Measurements from ENCODE around the gene TEKT2.

Gene TEKT2

DNA sequence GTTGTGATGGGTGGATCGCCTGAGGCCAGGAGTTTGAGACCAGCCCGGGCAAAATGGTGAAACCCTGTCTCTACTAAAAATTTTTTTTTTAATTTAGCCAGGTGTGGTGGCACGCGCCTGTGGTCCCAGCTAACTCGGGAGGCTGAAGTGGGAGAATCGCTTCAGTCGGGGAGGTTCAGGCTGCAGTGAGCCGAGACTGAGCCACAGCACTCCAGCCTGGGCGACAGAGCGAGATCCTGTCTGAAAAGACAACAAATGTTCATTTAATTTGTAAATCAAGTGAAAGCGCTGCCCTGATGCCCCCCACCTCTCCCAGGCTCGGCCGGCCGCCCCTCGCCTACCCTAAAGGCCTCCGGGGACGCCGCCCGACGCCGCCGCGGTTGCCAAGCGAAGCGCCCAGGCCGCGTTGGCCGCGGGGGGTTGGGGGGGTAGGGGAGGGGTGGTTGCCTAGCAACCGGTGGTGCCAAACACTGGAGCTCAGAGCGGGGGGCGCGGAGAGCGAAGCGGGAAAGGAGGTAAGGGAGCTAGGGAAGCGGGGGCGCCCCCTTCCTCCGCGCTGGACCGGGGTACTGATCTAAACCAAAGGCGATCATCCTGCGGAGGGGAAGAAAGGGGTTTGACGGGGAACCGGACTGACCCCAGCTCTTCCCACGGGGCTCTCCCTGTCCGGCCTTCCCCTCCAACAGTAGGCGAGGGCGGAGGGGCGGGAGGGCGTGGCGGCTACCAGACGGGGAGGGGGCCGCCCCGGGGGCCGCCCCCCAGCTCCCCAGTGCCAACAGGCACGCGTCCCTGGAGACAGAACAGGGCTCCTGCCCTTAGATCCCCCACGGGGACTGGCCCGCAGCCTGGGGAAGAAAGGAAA is at the start of gene TEKT2:
TEKT2 (plus strand) TSS at position 460 of the 862 bp plus-strand sequence. CDS start 828 bp downstream, outside the sequence.
- no peak within 1 kb of the TSS for H3K4me3 ChIP-seq (ENCODE audit: low read length, poor library complexity, severe bottlenecking)
- no peaks in the 10 kb centered on the region for H3K9me2 ChIP-seq (replicated peaks; ENCODE audit: low read depth, low read length)
- no peak within 1 kb of the TSS for H3K9ac ChIP-seq (ENCODE audit: low read depth, low read length, poor library complexity, severe bottlenecking)
- H3K79me2 ChIP-seq (ENCODE audit: insufficient read depth, low read length) = peaks cover 1% of the 10 kb centered on the region; the same call in 1 of the 2 replicates
- TF ChIP-seq CTCF (conservative IDR thresholded peaks at IDR 0.05; ENCODE audit: low read length) (no peak), EZH2phosphoT487 (IDR thresholded peaks at IDR 0.05; ENCODE audit: borderline replicate concordance) (no peak)
- H3K36me3 ChIP-seq (ENCODE audit: insufficient read depth, low read length) = no peaks in the 10 kb centered on the region
- H3K4me2 ChIP-seq (ENCODE audit: low read depth, low read length, poor library complexity, severe bottlenecking) = no peak within 1 kb of the TSS
- no peaks in the 10 kb centered on the region for H3K27me3 ChIP-seq (ENCODE audit: insufficient read depth, low read length, poor library complexity, severe bottlenecking)
- H3K4me1 ChIP-seq (ENCODE audit: insufficient read depth, low read length, poor library complexity, severe bottlenecking) = peaks cover 4% of the 10 kb centered on the region
- no peaks in the 10 kb centered on the region for H4K20me1 ChIP-seq (ENCODE audit: insufficient read depth, low read length, poor library complexity, severe bottlenecking)
- H2AFZ ChIP-seq (ENCODE audit: low read length) = no peak within 1 kb of the TSS
- no peaks in the 10 kb centered on the region for H3K9me3 ChIP-seq (ENCODE audit: insufficient read depth, low read depth, low read length)
- no peaks in the 10 kb centered on the region for H3F3A ChIP-seq (ENCODE audit: low read depth)

GRCh38 chr1:36034692-36035091 is 49.2 kb upstream of the TEKT2 start:
- H3F3A ChIP-seq (ENCODE audit: low read depth) = no peaks in the 10 kb centered on the region
- TF ChIP-seq EZH2phosphoT487 (IDR thresholded peaks at IDR 0.05; ENCODE audit: borderline replicate concordance) (no peak), CTCF (conservative IDR thresholded peaks at IDR 0.05; ENCODE audit: low read length) (no peak)
- H2AFZ ChIP-seq (ENCODE audit: low read length) = no peak overlapping the region
- H3K4me3 ChIP-seq (ENCODE audit: low read length, poor library complexity, severe bottlenecking) = no peak overlapping the region
- no peak overlapping the region for H3K9ac ChIP-seq (ENCODE audit: low read depth, low read length, poor library complexity, severe bottlenecking)
- no peaks in the 10 kb centered on the region for H3K9me2 ChIP-seq (replicated peaks; ENCODE audit: low read depth, low read length)
- H3K4me1 ChIP-seq (ENCODE audit: insufficient read depth, low read length, poor library complexity, severe bottlenecking) = no peaks in the 10 kb centered on the region
- H3K79me2 ChIP-seq (ENCODE audit: insufficient read depth, low read length) = no peaks in the 10 kb centered on the region
- no peak overlapping the region for H3K4me2 ChIP-seq (ENCODE audit: low read depth, low read length, poor library complexity, severe bottlenecking)
- no peaks in the 10 kb centered on the region for H4K20me1 ChIP-seq (ENCODE audit: insufficient read depth, low read length, poor library complexity, severe bottlenecking)
- H3K36me3 ChIP-seq (ENCODE audit: insufficient read depth, low read length) = peaks cover 27% of the 10 kb centered on the region
- H3K27me3 ChIP-seq (ENCODE audit: insufficient read depth, low read length, poor library complexity, severe bottlenecking) = no peaks in the 10 kb centered on the region
- H3K9me3 ChIP-seq (ENCODE audit: insufficient read depth, low read depth, low read length) = no peaks in the 10 kb centered on the region

DNA sequence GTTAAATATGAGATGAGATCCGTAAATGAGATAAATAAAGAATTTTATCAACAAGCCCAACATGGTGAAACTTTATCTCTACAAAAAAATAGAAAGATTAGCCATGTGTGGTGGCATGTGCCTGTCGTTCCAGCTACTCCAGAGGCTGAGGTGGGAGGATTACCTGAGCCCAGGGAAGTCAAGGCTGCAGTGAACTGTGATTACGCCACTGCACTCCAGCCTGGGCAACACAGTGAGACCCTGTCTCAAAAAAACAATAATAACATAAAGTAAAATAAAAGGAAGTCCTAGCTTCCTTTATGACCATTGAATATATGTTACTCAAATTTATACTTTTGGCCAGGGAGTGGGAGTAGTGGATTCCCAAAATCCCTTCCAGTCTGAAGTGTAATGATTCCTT is 48.7 kb upstream of the TEKT2 start:
- Histone ChIP-seq H4K20me1 (ENCODE audit: insufficient read depth, low read length, poor library complexity, severe bottlenecking) (no peaks in the 10 kb centered on the region), H3K9me3 (ENCODE audit: insufficient read depth, low read depth, low read length) (no peaks in the 10 kb centered on the region), H3K4me3 (ENCODE audit: low read length, poor library complexity, severe bottlenecking) (no peak overlapping the region), H3K9ac (ENCODE audit: low read depth, low read length, poor library complexity, severe bottlenecking) (no peak overlapping the region), H3K79me2 (ENCODE audit: insufficient read depth, low read length) (no peaks in the 10 kb centered on the region), H3K36me3 (ENCODE audit: insufficient read depth, low read length) (peaks cover 31% of the 10 kb centered on the region), H3F3A (ENCODE audit: low read depth) (no peaks in the 10 kb centered on the region), H3K9me2 (replicated peaks; ENCODE audit: low read depth, low read length) (no peaks in the 10 kb centered on the region), H2AFZ (ENCODE audit: low read length) (no peak overlapping the region), H3K4me1 (ENCODE audit: insufficient read depth, low read length, poor library complexity, severe bottlenecking) (no peaks in the 10 kb centered on the region), H3K4me2 (ENCODE audit: low read depth, low read length, poor library complexity, severe bottlenecking) (no peak overlapping the region), H3K27me3 (ENCODE audit: insufficient read depth, low read length, poor library complexity, severe bottlenecking) (no peaks in the 10 kb centered on the region)
- TF ChIP-seq EZH2phosphoT487 (IDR thresholded peaks at IDR 0.05; ENCODE audit: borderline replicate concordance) (no peak), CTCF (conservative IDR thresholded peaks at IDR 0.05; ENCODE audit: low read length) (no peak)

Measured in Loucy (cell line).